Breast epithelium (tissue), 4 donors: Measurements from ENCODE around the gene PRKG1. TPM values are rescaled to one million over a fixed set of nuclear protein-coding genes. Genes with fewer than 3 reads are reported as not detected.
"Not testable (repeated sequence)": the region's sequence is repeated elsewhere in the genome, so short reads cannot be mapped to it uniquely, and the experiment has no call there.

Experiments
- DNase-seq, 2 donors: peaks; one replicate each; pipeline ENCODE4 v3.0.0-alpha.2; 2019; ENCODE audit warnings: low spot score in 2 of 2
- H3K27ac ChIP-seq, 2 donors: fragments of 200-600 bp; sonication (generic) in 1 of 2; one replicate each; pipeline ENCODE4 v1.5.1; 2016 to 2019; ENCODE audit warnings: mild to moderate bottlenecking in 1 of 2
- H3K27me3 ChIP-seq, 2 donors: fragments of 200-600 bp; sonication (generic) in 1 of 2; one replicate each; pipeline versions ENCODE4 v1.5.1 to v1.6.0; 2017 to 2019; ENCODE audit warnings: control low read depth in 1 of 2, mild to moderate bottlenecking in 1 of 2
- H3K36me3 ChIP-seq: fragments of 200-600 bp; one replicate; pipeline ENCODE4 v1.5.1; 2019
- H3K4me1 ChIP-seq, 2 donors: fragments of 200-600 bp; sonication (generic); one replicate each; pipeline ENCODE4 v1.5.1; 2016 to 2019; ENCODE audit warnings: control low read depth in 1 of 2
- H3K4me3 ChIP-seq, 3 donors: fragments of 200-600 bp; sonication (generic); 1 replicate in 2 of 3; 2 replicates in 1 of 3; pipeline ENCODE4 v1.5.1; 2016 to 2019; ENCODE audit warnings: mild to moderate bottlenecking in 3 of 3, moderate library complexity in 2 of 3
- H3K9me3 ChIP-seq, 2 donors: fragments of 200-600 bp; sonication (generic) in 1 of 2; one replicate each; pipeline ENCODE4 v1.5.1; 2016 to 2019; ENCODE audit warnings: control low read depth in 1 of 2
- CTCF ChIP-seq, 3 donors: fragments of 450-650 bp; IDR thresholded peaks; one replicate each; pipeline ENCODE4 v1.5.1; 2016 to 2017; ENCODE audit warnings: antibody characterized with exemption in 3 of 3, mild to moderate bottlenecking in 3 of 3, moderate library complexity in 3 of 3
- POLR2A ChIP-seq: fragments of 450-650 bp; IDR thresholded peaks from one replicate; pipeline ENCODE4 v1.6.1; 2016; ENCODE audit warnings: antibody characterized with exemption, mild to moderate bottlenecking, moderate library complexity
- POLR2AphosphoS5 ChIP-seq, 3 donors: sonication (generic); formaldehyde crosslinking; IDR thresholded peaks; one replicate each; pipeline ENCODE4 v1.6.1; 2017; ENCODE audit warnings: antibody characterized with exemption in 3 of 3
- intact Hi-C: fragments of 100-400 bp; cut with DNase I; formaldehyde crosslinking; loops from one replicate; pipeline ENCODE4 v1.15.1; 2023; ENCODE audit warnings: low total_unique reads
- total RNA-seq, 3 donors: library from RNA; depleted of rRNA; stranded (reverse); fragments of >200 nt; gene quantifications; one replicate each; pipeline ENCODE4 v1.1.0, GENCODE V29; 2016

The PRKG1 gene
- total RNA-seq, 3 donors from 2014 or later: 10.9 to 36.9 (median 19.7) TPM

DNA sequence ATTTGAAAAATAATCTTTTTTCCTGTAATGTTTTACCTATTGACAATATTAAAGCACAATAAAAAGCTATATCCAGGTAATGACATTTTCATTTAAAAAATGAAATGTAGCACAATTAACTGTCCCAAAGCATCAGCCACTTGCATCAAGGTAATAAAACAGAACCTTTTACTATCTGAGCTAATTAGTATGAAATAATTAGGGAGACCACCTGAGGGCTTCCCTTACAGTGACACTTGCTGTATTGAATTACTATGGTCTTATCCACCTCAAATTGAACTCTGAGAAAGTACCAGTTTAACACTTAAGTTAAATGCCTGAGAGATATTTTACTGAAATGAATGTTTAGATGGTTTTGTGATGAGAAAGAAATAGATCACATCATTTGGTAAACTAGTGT is 1120.4 kb downstream of the PRKG1 start:
- no peaks in the 10 kb centered on the region for H3K9me3 ChIP-seq
- H3K36me3 ChIP-seq: no peaks in the 10 kb centered on the region
- no peaks in the 10 kb centered on the region for H3K27me3 ChIP-seq
- intact Hi-C loops: no loop called here
- H3K4me1 ChIP-seq: no peaks in the 10 kb centered on the region
- H3K27ac ChIP-seq: no peak overlapping the region
- TF ChIP-seq POLR2AphosphoS5 (IDR thresholded peaks at IDR 0.05) (no peak), POLR2A (no peak), CTCF (IDR thresholded peaks at IDR 0.05) (no peak)
- H3K4me3 ChIP-seq: no peak overlapping the region
- DNase-seq: no peak

GRCh38 chr10:52197098-52197497 is 1122.8 kb downstream of the PRKG1 start:
- Histone ChIP-seq H3K27ac (no peak overlapping the region), H3K36me3 (no peaks in the 10 kb centered on the region), H3K4me3 (no peak overlapping the region), H3K9me3 (peaks cover 0 to 4% of the 10 kb centered on the region in 2 donors), H3K4me1 (no peaks in the 10 kb centered on the region), H3K27me3 (no peaks in the 10 kb centered on the region)
- DNase-seq: no peak
- intact Hi-C loops: no loop called here
- TF ChIP-seq POLR2A: no peak
- TF ChIP-seq POLR2AphosphoS5 (IDR thresholded peaks at IDR 0.05): no peak
- TF ChIP-seq CTCF (IDR thresholded peaks at IDR 0.05): no peak

GRCh38 chr10:52198540-52198939 is 1124.3 kb downstream of the PRKG1 start:
- Histone ChIP-seq H3K27ac (no peak overlapping the region), H3K4me3 (no peak overlapping the region), H3K36me3 (no peaks in the 10 kb centered on the region), H3K4me1 (no peaks in the 10 kb centered on the region), H3K9me3 (peaks cover 0 to 5% of the 10 kb centered on the region in 2 donors), H3K27me3 (no peaks in the 10 kb centered on the region)
- no peak for TF ChIP-seq CTCF (IDR thresholded peaks at IDR 0.05)
- TF ChIP-seq POLR2AphosphoS5 (IDR thresholded peaks at IDR 0.05): no peak
- TF ChIP-seq POLR2A: no peak
- no peak for DNase-seq
- intact Hi-C loops: no loop called here

DNA sequence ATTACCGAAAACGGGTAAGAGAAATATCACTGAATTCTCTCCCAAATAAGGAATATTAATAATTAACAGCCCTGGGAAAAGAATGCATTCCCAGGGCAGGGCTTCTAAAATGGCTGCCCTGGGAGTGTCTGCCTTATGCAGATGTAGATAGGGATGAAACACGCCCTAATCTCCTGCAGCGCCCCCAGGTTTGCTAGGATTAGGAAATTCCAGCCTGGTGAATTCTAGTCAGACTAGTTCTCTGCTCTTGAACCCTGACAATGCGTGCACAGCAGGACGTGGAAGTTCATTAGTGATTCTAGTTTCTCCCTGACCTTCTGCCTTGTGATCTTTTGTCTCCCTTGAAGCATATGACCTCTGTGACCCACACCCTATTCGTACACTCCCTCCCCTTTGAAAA is 1130.6 kb downstream of the PRKG1 start:
- H3K36me3 ChIP-seq, H3K9me3 ChIP-seq: not testable (repeated sequence)
- intact Hi-C loops: loop anchor here (5.0 kb wide), 1 partner anchor 223 kb away; no protein-coding TSS in a partner anchor

DNA sequence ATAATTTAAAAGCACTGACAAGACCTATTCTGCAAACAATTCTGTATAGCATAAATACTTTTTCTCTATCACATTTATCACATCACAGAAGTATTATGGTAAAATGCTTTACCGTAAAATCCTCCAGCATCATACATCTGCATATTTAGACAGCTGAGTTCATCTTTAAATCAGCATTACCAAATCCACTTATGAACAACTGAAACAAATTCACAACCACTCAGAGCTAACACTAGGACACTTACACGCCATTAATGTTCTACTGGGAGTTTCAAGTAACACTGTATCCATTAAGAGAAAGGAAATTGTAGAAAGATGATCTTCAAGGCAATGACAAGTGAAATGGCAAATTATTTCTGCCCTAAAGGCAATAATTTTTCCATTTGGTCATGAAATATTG is 1134.1 kb downstream of the PRKG1 start:
- Histone ChIP-seq H3K27ac (no peak overlapping the region), H3K27me3 (no peaks in the 10 kb centered on the region), H3K4me1 (no peaks in the 10 kb centered on the region), H3K4me3 (no peak overlapping the region), H3K36me3 (no peaks in the 10 kb centered on the region), H3K9me3 (no peaks in the 10 kb centered on the region)
- intact Hi-C loops: no loop called here
- TF ChIP-seq CTCF (IDR thresholded peaks at IDR 0.05): no peak
- no peak for TF ChIP-seq POLR2A
- no peak for DNase-seq

More for the DNA sequence above, 1130.6 kb downstream of the PRKG1 start:
- H3K4me1 ChIP-seq, H3K4me3 ChIP-seq, H3K27me3 ChIP-seq, DNase-seq, H3K27ac ChIP-seq: not testable (repeated sequence)

DNA sequence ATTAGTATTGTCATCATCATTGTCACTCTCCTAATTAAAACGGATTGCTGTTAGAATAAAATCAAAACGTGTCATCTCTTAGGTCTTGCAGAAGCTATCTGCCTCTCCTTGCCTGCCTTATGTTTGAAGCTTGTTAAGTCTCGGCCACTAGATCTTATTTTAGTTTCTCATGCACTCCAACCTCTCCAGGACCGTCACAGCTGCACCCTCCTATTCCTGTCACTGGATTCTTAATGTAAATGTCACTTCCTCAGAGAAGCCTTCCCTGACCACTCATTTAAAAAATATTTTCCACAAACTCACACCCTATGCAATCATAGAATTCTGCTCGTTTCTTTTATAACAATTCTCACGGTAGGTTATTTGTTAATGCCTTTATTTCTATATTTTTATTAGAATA is 1135.9 kb downstream of the PRKG1 start:
- Histone ChIP-seq H3K27ac (no peak overlapping the region), H3K9me3 (no peaks in the 10 kb centered on the region), H3K36me3 (no peaks in the 10 kb centered on the region), H3K4me3 (no peak overlapping the region), H3K4me1 (no peaks in the 10 kb centered on the region), H3K27me3 (no peaks in the 10 kb centered on the region)
- no peak for TF ChIP-seq CTCF (IDR thresholded peaks at IDR 0.05)
- TF ChIP-seq POLR2AphosphoS5 (IDR thresholded peaks at IDR 0.05): no peak
- TF ChIP-seq POLR2A: no peak
- intact Hi-C loops: no loop called here
- DNase-seq: no peak
